GM21390 (cell line): ENCODE results near the gene STK11.

Experiments used
- ATAC-seq: cut with Tn5 transposase; IDR thresholded peaks from one replicate; pipeline ENCODE4 v1.9.1; 2021; ENCODE audit not compliant: unreplicated experiment

Gene STK11

DNA sequence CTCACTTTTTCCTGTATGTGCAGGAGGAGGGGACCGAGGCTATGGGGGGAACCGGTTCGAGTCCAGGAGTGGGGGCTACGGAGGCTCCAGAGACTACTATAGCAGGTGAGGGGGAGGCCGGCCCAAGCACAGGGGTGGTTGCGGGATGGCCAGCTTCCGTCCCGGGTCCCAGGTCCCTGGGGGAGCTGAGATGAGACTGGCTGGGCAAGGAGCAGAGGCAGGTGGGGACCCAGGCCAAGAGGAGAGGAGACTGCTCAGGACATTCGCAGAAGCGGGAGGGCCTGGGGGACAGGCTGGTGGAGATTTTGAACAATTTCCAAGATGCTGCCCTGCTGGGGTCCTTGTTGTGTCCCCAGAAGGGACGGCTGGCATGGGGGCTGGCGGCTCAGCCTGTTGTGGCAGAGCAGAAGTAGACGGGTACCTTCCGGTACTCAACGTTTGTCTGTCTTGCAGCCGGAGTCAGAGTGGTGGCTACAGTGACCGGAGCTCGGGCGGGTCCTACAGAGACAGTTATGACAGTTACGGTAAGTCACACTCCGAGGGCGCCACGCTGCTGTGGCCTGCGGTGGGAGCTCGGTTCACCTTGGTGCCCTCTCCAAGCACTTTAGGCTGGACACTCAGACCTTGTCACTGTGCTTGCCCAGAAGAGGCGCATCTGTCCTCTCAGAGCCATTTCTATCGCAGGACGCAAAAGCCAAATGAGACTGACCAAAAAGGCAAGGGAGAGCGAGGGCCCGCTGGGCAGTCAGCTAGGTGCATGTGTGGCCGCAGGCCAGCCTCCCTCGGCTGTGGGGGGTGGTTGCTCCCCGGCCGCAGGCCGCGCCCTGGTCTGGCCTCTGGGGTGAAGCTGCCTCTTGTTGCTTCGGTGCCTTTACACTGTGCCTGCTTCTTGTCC lies 66.2 kb downstream of the STK11 start:
- ATAC-seq = no peak

- ATAC-seq = no peak
Measured at GRCh38 chr19:1272423-1273262, 67.1 kb downstream of the STK11 start.

DNA sequence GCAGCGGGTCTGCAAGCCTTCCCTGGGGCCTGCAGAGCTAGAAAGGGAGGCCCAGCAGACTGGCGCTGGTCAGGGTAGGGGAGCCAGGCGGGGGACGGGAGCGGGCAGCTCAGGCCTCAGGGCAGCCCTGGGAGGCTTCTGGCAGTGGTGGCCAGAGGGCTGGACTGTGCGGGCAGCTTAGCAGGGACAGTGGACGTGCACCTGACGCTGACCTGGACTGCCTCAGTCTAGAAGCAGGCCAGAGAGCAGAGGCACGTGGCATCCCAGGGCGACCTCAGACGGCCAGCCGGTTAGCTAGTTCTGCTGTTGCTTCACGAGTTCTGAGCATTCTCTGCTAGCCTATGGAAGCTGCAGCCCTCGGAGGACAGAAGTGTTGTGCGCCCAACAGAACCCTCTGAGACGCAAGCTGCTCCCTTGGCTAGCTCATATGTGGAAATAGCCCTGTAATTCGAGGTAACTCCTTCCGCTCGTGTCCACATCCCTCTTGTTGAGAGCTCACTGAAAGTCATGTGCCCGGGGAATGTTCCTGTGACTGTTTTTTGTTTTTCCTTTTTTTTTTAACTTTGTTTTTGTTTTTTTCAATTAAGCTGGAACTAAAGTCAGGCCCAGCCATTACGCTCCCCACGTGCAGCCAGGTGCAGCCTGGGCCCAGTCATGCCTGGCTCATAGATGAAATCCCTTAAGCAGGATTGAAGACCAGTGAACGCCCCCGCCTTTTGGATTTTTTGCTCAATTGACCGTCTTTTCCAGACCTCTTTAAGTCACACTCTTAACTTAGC lies 67.9 kb downstream of the STK11 start:
- ATAC-seq = no peak

- ATAC-seq = no peak
Measured at GRCh38 chr19:1274081-1274851, 68.7 kb downstream of the STK11 start.

DNA sequence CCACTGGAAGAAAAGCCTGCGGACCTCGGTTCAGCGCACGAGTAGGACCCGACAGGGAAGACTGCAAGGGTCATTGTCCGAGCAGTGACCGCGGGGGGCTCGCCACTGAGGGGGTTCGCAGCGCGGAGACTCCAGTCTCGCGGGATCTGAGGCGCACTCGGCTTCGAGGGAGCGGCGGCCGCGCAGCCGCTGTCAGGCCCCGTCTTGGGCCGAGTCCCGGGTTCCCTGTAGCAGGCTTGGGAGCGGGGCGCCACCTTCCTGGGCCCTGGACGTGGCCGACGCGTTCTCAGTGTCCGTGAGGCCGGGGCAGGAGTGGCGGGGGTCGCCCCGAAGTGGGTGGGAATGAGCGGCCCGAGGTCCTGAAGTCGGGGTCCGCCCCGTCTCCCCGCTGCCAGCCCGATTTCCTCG lies 69.3 kb downstream of the STK11 start:
- ATAC-seq = peak; percentile 6

DNA sequence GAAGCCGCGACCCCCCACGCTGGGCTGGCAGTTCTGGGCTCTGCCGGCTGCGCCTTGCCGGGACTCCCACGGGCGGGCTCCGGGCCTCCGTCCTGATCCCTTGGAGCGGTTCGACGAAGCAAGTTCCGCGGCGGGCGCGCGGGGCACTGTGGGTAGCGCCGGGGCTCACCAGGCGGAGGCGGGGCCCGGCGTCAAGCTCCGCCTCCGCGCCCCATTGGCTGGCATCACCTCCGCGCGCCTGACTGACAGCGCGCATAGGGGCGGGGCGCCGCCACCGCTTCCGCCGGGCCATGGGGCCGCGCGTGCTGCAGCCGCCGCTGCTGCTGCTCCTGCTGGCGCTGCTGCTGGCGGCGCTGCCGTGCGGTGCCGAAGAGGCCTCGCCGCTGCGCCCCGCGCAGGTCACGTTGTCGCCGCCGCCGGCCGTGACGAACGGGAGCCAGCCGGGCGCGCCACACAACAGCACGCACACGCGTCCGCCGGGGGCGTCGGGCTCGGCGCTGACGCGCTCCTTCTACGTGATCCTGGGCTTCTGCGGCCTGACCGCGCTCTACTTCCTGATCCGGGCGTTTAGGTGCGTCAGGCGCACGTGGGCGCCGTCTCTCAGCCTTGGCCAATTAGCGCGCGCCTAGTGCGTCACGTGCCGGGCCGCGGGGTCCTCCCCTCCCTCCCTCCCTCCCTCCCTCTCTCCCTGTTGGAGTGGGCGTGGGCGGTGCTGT lies 69.8 kb downstream of the STK11 start, which contains the start of gene FAM174C:
Gene FAM174C, plus strand, starts transcription at position 271 of the 716 bp plus-strand sequence. Its CDS starts 20 bp downstream, at position 291.
- peak; percentile 69 for ATAC-seq

GRCh38 chr19:1275976-1276627 lies 70.5 kb downstream of the STK11 start:
- no peak for ATAC-seq

- ATAC-seq = no peak
Measured at GRCh38 chr19:1276628-1277022, 71.0 kb downstream of the STK11 start.

GRCh38 chr19:1277061-1277460 lies 71.5 kb downstream of the STK11 start:
- no peak for ATAC-seq
